HL-60/S4 treated with retinoic acid at 250 ng/mL for 4 days and 3 days (cell line): ENCODE data around the gene MBP.

Source experiments
- in situ Hi-C: fragments of 300-500 bp; cut with MboI; formaldehyde crosslinking; loops from 2 replicates; pipeline ENCODE4 v1.7.0; 2022; ENCODE audit warnings: low sequenced_read_pairs

MBP gene

GRCh38 chr18:77132369-77133050 is at the start of gene MBP:
TSS of gene MBP (minus strand) at chr18:77132783. CDS start at chr18:77105261, 27,522 bp downstream.
- in situ Hi-C loops, result no loop called here

GRCh38 chr18:77181950-77182707 is 49.5 kb upstream of the MBP start:
- in situ Hi-C loops, result no loop called here

- in situ Hi-C loops, result no loop called here
Measured at GRCh38 chr18:77178559-77178958, 46.0 kb upstream of the MBP start.

GRCh38 chr18:77177009-77177408 is 44.4 kb upstream of the MBP start:
- in situ Hi-C loops, result no loop called here

- in situ Hi-C loops, result no loop called here
Measured at GRCh38 chr18:77173275-77174030, 40.9 kb upstream of the MBP start.

- in situ Hi-C loops, result no loop called here
Measured at GRCh38 chr18:77170890-77171410, 38.4 kb upstream of the MBP start.

GRCh38 chr18:77168811-77169311 is 36.3 kb upstream of the MBP start:
- in situ Hi-C loops, result no loop called here

- in situ Hi-C loops, result no loop called here
Measured at GRCh38 chr18:77167251-77167650, 34.7 kb upstream of the MBP start.

- in situ Hi-C loops, result no loop called here
Measured at GRCh38 chr18:77166523-77166922, 33.9 kb upstream of the MBP start.

- in situ Hi-C loops, result no loop called here
Measured at GRCh38 chr18:77165503-77166188, 33.1 kb upstream of the MBP start.

- in situ Hi-C loops, result no loop called here
Measured at GRCh38 chr18:77164763-77165485, 32.3 kb upstream of the MBP start.

GRCh38 chr18:77164026-77164425 is 31.4 kb upstream of the MBP start:
- in situ Hi-C loops, result no loop called here

- in situ Hi-C loops, result no loop called here
Measured at GRCh38 chr18:77162580-77162979, 30.0 kb upstream of the MBP start.

GRCh38 chr18:77161961-77162360 is 29.4 kb upstream of the MBP start:
- in situ Hi-C loops, result no loop called here

- in situ Hi-C loops, result no loop called here
Measured at GRCh38 chr18:77161383-77161782, 28.8 kb upstream of the MBP start.

GRCh38 chr18:77160515-77160914 is 27.9 kb upstream of the MBP start:
- in situ Hi-C loops, result no loop called here

GRCh38 chr18:77157312-77157711 is 24.7 kb upstream of the MBP start:
- in situ Hi-C loops, result no loop called here

GRCh38 chr18:77155031-77155430 is 22.4 kb upstream of the MBP start:
- in situ Hi-C loops, result no loop called here

GRCh38 chr18:77153404-77153803 is 20.8 kb upstream of the MBP start:
- in situ Hi-C loops, result no loop called here
